GM19351 (cell line): ENCODE results near the gene PPP1R14B.

Experiments used
- ATAC-seq: cut with Tn5 transposase; IDR thresholded peaks from one replicate; pipeline ENCODE4 v1.9.1; 2021; ENCODE audit warnings: mild to moderate bottlenecking, moderate library complexity; ENCODE audit not compliant: unreplicated experiment

Gene PPP1R14B, protein sequence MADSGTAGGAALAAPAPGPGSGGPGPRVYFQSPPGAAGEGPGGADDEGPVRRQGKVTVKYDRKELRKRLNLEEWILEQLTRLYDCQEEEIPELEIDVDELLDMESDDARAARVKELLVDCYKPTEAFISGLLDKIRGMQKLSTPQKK

DNA sequence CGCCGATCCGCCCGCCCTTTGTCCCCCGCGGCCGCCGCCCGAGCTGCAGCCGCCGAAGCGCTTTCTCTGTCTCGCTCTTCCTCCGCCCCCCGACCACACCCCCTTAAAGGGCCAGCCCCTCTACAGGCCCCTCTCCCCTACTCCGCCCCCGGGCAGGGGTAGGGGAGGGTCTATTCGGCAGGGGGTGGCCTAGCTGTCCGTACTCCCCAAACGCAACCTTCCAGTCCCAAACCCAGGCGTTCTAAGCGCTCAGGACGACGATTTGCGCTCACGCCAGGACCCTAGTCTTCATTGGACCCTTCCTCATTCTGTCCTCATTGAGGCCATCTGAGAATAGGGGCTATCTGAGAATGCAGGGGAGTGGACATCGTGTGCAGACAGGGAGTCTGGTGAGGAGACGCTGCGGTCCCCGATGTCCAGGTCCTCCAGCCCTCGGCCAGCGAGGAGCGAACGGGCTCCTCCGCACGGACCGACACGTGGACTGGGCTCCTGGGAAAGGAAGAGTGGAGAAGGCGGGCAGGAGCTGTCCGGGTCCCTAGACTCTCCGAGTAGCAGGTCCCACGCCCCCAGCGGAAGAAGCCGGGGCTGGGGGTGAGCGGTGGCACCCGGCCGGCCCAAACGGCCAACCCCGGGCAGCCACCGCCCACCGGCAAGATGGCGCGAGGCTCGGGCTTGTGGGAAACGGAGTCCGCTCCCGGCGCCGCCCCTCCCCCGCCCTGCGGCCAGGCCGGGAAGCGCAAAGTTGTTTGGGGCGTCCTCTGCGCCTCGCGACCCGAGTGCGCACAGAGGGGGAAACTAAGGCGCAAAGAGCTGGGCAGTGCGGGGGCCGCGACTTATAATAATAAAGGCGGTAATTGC is at the start of gene PPP1R14B:
Gene PPP1R14B (minus strand): TSS at position 73 of the 858 bp plus-strand sequence. CDS start 270 bp downstream, outside the sequence.
- ATAC-seq, result peak; percentile 35

DNA sequence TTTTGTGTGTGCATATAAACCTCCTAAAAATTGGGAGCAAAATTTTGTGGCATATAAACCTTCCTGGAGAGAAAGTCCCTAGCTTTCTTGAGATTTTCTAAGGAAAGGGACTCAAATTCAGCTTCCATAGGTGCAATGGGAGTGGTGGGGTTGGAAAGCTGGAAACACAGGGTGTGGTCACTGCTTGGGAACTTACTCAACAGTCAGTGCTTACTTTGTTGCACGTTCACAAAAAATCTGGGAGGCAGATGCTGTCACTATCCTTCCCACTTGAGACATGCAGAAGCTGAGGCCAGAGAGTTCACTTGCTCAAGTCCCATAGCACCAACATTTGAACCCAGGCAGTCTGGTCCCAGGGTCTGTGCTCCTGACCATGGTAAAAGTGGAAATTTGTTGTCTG is 49.5 kb upstream of the PPP1R14B start:
- no peak for ATAC-seq

DNA sequence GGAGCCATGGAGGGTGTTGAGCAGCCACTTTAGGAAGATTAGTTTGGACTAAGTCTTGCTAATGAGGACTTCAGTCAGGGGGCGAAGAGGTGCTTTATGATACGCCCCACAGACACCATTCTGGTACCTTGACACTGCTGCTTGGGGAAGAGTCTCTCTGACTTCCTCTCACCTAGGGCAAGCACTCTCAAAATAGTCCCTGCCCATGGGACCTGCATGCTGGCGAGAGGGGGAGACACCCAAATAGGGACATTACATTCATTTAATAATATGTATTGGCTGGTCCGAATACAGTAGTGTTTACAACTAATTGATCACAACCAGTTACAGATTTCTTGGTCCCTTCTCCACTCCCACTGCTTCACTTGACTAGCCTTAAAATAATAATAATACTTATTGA is 49.0 kb upstream of the PPP1R14B start:
- ATAC-seq, result no peak

DNA sequence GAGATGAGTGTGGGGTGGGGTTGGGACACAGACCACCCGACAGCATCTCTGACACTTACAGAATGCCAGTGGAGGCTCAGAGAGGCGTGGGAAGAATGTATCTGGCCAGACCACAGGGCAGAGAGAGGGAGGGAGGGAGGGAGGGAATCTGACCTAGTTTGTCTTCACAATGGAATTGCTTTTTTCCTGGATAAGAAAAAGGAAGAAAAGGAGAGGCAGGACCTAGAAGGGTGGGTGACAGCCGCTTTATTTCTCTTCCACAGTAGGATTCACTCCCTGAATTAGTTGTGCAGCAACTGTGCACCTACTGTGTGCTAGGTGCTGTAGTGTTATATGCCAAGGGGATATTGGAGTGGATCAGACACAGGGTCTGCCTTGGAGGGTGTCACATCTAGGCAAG is 48.0 kb upstream of the PPP1R14B start:
- ATAC-seq, result no peak

DNA sequence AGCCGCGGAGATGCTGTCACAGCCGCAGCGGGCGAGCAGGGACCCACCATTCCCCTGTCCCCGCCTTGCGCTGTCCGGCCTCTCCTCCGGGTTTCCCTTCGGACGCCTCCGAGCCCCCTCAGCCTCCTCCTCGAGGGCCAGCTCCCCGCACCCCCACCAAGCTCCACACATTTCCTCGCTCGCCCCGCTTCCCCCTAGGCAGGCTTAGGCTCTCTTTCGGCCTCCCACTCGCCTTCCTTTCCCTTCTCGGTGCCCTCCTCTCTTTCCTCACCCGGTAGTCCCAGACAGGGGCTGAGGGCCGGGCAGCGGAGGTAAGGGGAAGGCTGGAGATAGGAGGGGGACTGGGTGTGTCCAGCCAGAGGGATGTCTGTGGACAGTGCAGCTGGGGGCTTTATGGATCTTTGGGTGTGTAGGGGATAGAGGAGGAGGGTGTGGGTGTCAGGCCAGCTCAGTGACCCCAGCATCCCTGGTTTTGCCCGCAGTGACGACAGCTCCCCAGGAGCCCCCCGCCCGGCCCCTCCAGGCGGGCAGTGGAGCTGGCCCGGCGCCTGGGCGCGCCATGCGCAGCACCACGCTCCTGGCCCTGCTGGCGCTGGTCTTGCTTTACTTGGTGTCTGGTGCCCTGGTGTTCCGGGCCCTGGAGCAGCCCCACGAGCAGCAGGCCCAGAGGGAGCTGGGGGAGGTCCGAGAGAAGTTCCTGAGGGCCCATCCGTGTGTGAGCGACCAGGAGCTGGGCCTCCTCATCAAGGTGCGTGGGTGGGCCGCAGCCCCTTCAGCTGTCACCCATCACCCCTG is 45.9 kb upstream of the PPP1R14B start:
- no peak for ATAC-seq

DNA sequence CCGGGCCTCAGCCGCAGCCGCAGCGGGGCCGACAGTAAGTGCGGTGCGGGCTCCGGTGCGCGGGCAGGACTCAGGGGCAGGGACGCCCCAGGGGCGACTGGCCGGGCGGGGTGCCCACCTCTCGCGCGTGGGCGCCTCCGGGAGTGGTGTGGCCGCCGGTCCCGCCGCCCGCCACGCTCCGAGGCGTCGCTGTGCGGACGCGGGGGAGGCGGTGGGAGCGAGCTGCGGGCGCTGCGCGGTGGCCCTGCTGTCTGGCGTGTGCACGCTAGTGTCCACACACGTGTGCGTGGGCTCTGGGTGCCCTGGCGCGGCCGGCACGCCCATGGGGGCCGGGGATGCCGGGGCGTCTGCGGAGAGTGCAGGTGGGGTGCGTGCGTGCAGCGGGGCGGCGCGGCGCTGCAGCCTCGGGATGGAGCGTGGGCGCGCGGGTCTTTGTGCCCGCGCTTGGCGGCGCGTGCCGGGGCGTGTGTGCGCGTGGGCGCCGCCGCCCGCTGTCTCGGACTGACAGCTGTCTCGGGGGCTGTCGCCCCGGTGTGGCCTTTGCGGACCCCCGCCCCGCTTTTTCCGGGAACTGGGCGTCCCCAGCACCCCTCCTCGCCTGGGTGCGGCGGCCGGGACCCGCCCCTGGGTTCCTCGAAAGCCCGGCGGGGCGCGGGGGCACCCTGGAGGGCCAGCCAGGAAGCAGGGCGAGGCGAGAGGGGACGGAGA is 45.2 kb upstream of the PPP1R14B start:
- ATAC-seq, result no peak

DNA sequence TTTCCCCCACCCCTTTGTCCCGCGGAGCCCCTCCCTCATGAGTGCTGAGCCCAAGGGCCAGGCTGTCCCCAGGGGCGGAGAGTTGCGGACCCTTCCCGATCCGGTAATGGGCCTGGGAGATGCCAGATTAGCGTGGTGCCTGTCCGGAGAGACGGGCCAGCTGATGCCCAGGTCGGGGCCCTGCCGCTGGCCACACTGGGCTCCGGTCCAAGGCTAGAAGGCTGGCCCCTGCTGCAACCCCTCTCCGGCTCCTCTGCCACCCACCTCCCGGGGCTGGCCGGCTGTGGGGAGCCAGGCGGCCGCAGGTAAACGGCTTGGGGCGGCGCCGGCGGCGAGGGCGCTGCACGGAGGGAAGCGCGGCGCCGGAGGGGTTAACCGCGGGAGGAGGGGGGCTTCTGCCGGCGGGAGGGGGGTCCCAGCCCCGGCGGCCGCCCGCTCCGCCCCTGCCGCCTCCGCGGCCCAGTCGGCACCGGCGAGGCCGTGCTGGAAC is 44.6 kb upstream of the PPP1R14B start, which contains the start of gene KCNK4:
Gene KCNK4 (plus strand): TSS at position 41 of the 490 bp plus-strand sequence. CDS start 1,717 bp downstream, outside the sequence.
- no peak for ATAC-seq

DNA sequence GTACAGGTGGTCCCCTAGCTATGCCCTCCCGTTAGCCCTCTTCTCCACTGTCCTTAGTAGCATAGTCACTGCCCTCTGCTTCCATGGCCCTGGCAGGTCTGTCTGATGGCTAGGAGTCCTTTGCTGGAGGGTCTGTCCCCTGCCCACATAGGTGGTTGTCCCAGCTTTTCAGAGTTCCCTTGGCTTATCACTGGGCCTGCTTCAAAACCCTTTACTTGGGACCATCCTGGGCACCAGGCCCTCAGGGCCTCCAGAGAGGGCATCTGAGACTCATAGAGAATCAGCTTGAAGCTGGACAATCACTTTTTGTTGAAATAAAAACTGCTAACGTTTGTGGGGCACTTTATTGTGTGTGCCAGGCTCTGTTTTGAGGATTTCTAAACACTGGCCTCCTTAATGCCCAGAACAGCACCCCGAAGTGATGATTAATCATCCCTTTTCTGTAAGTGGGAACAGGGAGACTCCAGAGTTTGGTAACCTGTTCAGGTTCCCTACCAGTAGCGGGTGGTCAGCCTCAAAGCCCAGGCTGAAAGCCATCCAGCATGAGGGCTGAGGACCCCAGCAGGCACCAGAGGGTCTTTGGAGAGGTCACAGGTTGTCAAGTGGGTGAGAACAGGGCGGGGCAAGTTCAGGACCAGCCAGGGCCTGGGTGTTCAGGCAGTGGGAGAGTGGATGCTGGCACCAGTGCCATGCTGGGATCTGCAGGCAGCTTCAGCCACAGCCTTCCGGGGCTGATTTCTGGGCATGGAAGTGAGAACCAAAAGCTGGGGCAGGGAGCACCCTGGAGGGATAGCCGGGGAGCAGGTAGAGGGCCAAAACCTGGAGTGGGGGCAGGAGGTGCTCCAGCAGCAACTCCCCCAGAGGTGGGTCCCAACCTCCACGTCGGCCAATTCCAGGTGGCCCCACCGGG is 43.9 kb upstream of the PPP1R14B start:
- no peak for ATAC-seq

DNA sequence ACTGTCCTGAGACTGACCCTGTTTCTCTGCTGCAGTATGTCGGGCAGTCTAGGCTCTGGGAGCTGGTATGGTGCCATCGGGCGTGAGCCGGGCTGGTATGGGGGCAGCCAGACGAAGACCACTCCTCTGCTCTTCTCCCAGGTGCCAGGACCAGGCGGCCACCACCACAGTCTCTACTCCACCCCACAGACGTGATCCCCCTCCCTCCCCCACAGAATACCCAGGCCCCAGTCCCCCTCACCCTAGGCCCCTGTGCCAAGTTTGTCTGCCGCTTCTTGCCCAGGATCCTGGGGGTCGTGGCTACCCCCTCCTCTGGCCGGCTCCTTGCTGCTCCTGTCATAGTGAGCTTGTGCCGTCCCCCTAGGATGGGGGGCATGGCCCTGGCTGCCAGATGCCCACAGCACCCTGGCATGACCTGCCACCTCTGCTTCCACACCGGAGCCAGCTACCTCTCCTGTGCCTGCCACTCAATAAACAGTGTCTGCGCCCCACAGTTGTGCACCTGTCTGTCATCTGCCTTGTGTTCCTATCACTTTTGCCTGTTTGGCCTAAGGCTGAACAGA is 42.3 kb upstream of the PPP1R14B start:
- no peak for ATAC-seq

DNA sequence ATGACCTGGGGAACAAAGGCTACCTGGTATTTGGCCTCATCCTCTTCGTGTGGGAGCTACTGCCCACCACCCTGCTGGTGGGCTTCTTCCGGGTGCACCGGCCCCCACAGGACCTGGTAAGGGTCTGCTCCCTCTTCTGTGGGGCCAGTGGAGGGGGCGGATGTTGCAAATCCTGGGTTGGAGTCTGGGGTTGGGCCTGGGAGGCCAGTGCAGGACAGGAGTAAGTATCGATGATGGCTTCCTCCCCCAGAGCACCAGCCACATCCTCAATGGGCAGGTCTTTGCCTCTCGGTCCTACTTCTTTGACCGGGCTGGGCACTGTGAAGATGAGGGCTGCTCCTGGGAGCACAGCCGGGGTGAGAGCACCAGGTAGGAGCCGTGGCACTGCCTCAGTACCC is 41.6 kb upstream of the PPP1R14B start:
- ATAC-seq, result no peak

DNA sequence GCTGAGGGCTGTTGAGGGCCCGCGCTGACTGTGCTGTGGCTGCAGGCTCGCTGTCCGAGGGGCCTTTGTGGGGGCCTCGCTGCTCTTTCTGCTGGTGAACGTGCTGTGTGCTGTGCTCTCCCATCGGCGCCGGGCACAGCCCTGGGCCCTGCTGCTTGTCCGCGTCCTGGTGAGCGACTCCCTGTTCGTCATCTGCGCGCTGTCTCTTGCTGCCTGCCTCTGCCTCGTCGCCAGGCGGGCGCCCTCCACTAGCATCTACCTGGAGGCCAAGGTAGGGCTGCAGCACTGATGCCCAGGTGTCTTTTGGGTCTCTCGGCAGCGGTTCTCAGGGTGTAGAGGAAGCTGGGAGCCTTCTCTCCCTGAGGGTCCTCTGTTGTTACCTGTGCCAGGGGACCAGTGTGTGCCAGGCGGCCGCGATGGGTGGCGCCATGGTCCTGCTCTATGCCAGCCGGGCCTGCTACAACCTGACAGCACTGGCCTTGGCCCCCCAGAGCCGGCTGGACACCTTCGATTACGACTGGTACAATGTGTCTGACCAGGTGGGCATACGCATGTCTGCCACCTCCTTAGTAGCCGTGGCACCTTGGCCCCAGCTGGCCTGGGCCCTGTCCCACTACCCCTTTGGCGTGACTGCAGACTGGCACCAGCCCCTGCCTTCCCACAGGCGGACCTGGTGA is 41.1 kb upstream of the PPP1R14B start:
- no peak for ATAC-seq

DNA sequence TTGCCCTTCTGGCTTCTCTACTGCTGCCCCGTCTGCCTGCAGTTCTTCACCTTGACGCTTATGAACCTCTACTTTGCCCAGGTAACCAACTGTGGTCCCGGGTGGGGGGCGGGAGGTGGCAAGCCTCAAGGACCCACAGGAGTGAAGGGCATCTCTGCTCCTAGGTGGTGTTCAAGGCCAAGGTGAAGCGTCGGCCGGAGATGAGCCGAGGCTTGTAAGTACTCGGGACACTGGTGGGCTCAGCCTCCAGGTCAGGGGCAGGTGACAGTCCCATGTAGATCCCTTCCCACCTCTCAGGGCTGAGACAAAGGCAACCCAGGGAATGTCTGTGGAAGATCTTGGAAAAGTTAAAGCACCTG is 40.0 kb upstream of the PPP1R14B start:
- no peak for ATAC-seq

DNA sequence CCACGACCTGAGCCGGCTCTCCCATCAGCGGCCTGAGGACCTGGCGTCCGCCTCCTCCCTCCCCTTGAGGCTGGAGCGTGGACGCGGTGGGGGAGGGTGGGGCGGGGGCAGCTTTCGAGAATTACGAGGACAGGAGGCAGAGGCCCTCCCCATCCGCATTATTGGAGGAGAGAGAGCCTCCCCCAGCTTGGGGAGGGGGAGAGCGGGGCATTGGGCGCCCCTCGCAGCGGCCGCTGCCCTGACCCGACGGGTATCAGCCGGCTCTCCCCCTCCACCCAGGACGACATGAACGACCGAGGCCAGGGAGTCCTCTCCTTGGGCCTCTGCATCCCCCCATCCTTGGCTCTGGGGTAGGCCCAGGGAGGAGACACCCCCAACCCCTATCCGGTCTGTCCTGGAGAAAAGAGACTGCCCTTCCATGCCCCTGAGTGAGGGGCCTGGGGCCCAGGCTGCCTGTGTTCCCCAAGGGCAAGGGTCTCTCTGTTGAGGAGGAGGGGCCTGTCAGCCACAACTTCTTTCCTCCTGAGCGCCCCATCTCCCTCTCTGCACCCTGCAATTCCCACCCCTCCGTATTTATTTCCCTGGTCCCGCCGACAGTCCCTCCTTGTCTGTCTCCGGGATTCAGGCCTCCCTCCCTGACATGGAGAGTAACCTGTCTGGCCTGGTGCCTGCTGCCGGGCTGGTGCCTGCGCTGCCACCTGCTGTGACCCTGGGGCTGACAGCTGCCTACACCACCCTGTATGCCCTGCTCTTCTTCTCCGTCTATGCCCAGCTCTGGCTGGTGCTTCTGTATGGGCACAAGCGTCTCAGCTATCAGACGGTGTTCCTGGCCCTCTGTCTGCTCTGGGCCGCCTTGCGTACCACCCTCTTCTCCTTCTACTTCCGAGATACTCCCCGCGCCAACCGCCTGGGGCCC is 39.4 kb upstream of the PPP1R14B start:
- no peak for ATAC-seq

DNA sequence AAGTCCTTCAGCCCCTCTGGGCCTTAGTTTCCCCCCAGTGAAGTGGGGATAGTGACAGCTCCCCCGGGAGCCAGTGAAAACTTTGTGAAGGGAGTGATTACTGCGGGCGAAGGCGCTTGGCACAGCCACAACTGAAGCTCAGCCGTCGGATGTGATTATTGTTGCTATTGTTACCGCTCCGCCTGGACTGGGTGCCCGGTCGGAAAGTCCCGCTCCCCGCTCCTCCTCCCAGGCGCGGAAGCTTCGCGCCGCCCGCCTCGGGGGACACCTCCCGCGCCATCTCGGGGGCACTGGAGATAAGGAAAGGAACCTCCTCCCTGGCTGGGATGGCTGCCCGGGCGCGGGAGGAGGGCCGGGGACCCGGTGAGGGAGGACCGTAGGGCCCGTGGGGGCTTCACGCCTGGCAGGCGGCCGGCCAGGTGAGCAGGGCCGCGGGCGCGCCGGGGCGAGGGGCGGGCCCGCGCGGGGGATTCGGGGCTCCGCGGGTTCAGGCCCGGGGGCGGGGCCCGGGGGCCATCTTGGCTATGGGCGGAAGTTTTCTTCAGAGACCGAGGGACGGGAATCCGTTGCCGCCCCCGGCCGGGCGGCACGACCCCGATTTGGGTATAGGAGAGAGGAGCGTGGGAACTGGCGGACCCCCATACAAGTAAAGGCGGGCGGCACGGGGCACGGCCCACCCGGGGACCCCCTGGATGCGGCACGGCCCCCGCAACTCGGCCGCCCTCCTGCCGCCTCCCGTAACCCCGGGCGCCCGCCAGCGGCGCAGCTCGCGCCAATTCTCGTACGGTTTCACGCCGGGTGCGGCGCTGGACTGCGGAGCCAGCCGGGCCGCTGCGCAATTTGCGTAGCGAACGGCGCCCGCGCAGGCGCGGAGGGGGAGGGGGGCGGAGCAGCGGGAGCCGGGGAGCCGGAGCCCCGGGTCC is 38.5 kb upstream of the PPP1R14B start, which contains the start of gene GPR137:
Gene GPR137 (plus strand): TSS at position 887 of the 923 bp plus-strand sequence. CDS start 677 bp downstream, outside the sequence.
- peak; percentile 57 for ATAC-seq

DNA sequence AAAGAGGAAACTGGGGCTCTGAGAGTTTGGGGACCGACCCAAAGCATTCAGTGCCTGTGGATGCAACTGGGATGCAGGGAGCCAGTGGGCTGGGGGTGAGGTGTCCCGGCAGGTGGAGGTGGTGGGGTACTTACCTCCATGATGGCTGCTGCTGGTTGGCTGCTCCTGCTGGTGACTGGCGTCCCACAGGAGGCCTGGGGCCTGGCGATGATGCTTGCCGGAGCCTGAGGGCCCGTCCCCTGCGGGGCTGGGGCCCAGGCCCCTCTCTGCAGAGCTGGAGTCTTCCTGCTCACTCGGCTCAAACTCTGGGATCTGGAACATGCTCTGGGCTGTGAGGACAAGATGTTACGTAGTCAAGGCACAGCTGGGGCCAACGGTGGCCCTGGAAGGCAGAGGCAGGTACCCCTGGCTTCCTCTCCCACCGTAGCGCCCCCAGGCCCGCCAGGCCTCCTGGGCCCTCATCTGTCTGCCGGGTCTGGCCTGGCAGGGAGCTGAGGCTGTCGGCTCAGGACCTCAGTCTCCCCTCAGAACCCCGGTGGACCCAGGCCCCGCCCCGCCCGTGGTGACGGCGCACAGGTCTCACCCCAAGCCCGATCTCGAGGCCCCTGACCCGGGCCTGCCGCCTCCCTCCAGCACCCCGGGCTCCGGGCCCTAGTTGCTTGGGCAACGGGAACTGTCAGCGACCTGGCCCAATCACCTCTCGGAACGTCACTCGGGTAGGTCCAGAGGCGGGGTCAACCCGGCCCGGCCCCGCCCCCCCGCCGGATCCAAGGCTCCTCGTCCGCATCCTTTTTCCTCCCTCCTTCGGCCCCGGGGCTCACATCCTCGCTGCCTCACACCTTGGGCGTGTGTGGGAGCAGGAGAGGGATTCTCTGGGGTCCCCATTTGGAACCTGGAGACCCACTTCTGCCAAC is 37.6 kb upstream of the PPP1R14B start, which contains the start of gene BAD:
Gene BAD (minus strand): TSS at position 618 of the 914 bp plus-strand sequence. CDS start 297 bp downstream, at position 321.
- peak; percentile 78 for ATAC-seq
